AG04450 (cell line): ENCODE measurements around the gene SLC17A7. TPM values are rescaled to one million over a fixed set of nuclear protein-coding genes. Genes with fewer than 3 reads are reported as not detected.

Source experiments
- CTCF ChIA-PET: fragments of 300-600, 350-600 bp; formaldehyde crosslinking; extraction: SDS; loops from one replicate; lab custom pipeline; 2022; ENCODE audit warnings: antibody characterized with exemption, inconsistent platforms; lab: Charles Lee
- POLR2A ChIA-PET: fragments of 350-600 bp; formaldehyde crosslinking; extraction: SDS; loops from one replicate; lab custom pipeline; 2021; ENCODE audit warnings: antibody characterized with exemption, inconsistent platforms; lab: Yijun Ruan, JAX
- DNase-seq: peaks from one replicate; pipeline ENCODE4 v3.0.0-alpha.2; 2011; ENCODE audit warnings: low read depth, low spot score
- H3K27ac ChIP-seq: one replicate; pipeline ENCODE4 v1.5.1; 2012; ENCODE audit warnings: low read depth, low read length, control low read depth
- H3K27me3 ChIP-seq: one replicate; pipeline ENCODE4 v1.6.0; 2012; ENCODE audit warnings: low read length; ENCODE audit not compliant: control insufficient read depth, insufficient read depth
- H3K4me3 ChIP-seq: 2 replicates; pipeline ENCODE4 v1.5.1; 2011; ENCODE audit warnings: mild to moderate bottlenecking, low read depth, low read length, control low read depth
- H3K9me3 ChIP-seq: 2 replicates; pipeline ENCODE4 v1.5.1; 2012; ENCODE audit warnings: low read length; ENCODE audit not compliant: control insufficient read depth, insufficient read depth
- CTCF ChIP-seq: IDR thresholded peaks from 2 replicates; pipeline ENCODE4 v1.5.1; 2011; ENCODE audit warnings: low read depth, low read length, control low read depth, inconsistent platforms
- polyA plus RNA-seq: library from polyadenylated mRNA; depleted of rRNA; stranded (reverse); fragments of >200 nt; gene quantifications from 2 replicates; pipeline ENCODE4 v1.2.3, GENCODE V29; 2011

SLC17A7 gene
- polyA plus RNA-seq, 1 experiment, result 0.02 TPM

DNA sequence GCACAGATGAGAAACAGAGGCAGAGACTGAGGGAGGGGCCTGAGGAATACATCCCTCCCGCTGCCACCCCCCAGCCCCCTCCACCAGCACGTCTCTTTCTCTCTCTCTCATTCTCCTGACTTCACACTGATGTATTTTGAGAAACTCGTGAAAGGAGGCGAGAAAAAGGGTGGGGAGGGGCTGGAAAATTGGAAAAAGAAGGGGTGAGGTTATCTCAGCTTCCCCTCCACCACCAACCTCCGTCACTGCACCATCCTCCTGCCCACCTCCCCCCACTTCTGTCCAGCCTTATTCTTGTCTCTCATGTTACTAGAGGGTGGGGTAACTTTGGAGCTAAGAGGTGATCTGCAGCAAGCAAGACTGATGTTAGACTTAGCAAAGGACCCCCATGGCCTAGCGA is 1.5 kb downstream of the SLC17A7 start:
- Histone ChIP-seq H3K27ac (no peak overlapping the region), H3K27me3 (peaks cover 71% of the 10 kb centered on the region), H3K4me3 (no peak overlapping the region), H3K9me3 (peaks cover 7% of the 10 kb centered on the region; the same call in 1 of the 2 replicates)
- no peak for DNase-seq
- ChIA-PET POLR2A (no interaction called here), CTCF (no interaction called here)
- TF ChIP-seq CTCF, result no peak

DNA sequence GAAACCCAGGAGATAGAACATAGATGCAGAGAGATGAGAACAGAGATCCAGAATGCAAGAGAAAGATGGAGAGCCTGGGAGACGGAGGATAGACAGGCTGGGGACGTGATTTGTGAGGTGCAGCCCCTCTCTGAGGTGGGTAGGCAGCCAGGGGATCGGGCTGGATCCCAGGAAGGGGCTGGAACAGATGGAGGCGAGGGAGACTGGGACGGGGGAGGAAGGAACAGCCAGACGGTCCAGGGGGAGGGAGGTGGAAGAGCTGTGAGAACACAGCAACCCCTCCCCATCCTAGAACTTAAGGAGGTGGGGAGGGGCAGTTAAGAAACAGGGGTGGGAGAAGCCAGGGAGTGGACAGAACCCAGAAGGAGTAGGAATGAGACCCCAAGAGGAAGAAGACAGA is 3.1 kb downstream of the SLC17A7 start:
- no peak for TF ChIP-seq CTCF
- POLR2A ChIA-PET, result no interaction called here
- peaks cover 87% of the 10 kb centered on the region for H3K27me3 ChIP-seq
- no peak overlapping the region for H3K4me3 ChIP-seq
- no peak for DNase-seq
- no peak overlapping the region for H3K27ac ChIP-seq
- CTCF ChIA-PET, result no interaction called here
- H3K9me3 ChIP-seq, result peaks cover 9% of the 10 kb centered on the region; the same call in 1 of the 2 replicates

DNA sequence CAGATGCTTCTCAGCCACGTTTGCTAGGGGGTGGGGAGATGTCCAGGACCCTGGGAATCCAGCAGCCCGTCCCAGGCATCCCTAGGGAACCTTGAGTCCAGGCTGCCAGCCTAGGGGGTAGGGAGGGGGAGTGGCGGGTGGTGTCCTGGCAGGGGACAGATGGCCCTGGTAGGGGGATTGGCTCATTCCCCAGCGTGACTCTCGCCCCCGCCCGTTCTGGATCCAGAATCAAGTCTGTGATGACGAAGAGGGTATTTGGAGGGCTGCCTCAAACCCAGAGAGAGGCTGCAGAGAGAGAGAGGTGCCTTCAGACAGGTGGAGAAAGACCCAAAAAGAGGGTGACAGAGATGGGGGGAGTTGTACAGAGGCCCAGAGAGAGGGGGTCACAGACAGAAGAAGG is 4.1 kb downstream of the SLC17A7 start:
- ChIA-PET POLR2A (no interaction called here), CTCF (no interaction called here)
- H3K27ac ChIP-seq, result no peak overlapping the region
- DNase-seq, result no peak
- peaks cover 14% of the 10 kb centered on the region; the same call in 1 of the 2 replicates for H3K9me3 ChIP-seq
- H3K4me3 ChIP-seq, result no peak overlapping the region
- no peak for TF ChIP-seq CTCF
- peaks cover 94% of the 10 kb centered on the region for H3K27me3 ChIP-seq

DNA sequence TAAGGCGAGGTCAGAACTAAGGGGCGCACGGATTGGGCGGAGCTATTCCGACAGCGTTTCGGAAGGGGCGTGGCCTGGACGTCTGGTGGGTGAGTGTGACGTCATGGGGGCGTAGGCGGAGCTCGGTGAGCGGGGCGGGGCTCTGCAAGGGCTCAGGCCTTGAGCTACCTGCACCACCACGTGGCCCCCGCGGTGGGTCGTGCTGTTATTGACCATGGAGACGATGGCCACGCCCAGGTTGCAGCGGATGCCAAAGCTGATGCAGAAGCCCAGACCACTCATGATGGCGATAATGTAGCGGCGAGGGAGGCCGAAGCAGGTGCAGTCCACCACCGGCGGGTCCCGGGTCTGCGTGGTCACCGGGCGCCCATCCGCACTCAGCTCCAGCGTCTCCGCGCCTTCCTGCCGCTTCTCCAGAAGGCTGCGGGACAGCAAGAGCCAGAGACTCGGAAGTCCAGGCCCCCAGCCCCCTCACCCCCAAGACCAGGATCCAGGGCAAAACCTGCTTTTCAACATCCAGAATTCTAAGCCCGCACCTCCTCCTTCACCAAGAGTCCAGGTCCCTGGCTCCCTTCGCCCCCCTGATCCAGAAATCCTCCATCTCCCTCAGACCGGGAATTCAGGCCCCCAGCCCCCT is 4.8 kb downstream of the SLC17A7 start:
- no peak for TF ChIP-seq CTCF
- H3K9me3 ChIP-seq, result peaks cover 21% of the 10 kb centered on the region; the same call in 1 of the 2 replicates
- H3K4me3 ChIP-seq, result no peak overlapping the region
- no peak overlapping the region for H3K27ac ChIP-seq
- no peak for DNase-seq
- ChIA-PET POLR2A (interaction anchor here (0.6 kb wide), 1 partner anchor 294 kb away, joined by 7 read pairs; no protein-coding TSS in a partner anchor), CTCF (no interaction called here)
- H3K27me3 ChIP-seq, result peaks cover 93% of the 10 kb centered on the region

DNA sequence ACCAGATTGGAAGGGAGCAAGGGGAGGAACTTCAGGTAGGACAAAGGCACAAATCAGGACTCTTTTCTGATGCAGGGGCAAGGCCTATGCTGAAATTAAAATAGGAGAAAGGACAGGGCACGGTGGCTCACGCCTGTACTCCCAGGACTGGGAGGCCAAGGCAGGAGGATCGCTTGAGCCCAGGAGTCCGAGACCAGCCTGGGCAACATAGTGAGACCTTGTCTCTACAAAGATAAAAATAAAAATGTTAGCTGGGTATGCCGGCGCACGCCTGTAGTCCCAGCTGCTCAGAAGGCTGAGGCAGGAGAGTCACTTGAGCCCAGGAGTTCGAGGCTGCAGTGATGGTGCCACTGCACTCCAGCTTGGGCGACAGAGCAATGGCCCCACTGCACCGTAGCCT is 5.7 kb downstream of the SLC17A7 start:
- Histone ChIP-seq H3K9me3 (peaks cover 27% of the 10 kb centered on the region; the same call in 1 of the 2 replicates), H3K27me3 (peaks cover 95% of the 10 kb centered on the region), H3K4me3 (no peak overlapping the region), H3K27ac (no peak overlapping the region)
- POLR2A ChIA-PET, result no interaction called here
- CTCF ChIA-PET, result no interaction called here
- TF ChIP-seq CTCF, result no peak
- DNase-seq, result no peak
